Activated CD8-positive, alpha-beta T cell treated with anti-CD3 and anti-CD28 coated beads for 36 hours (primary cell): ENCODE data around the gene GAPDH. TPM values are rescaled to one million over a fixed set of nuclear protein-coding genes. Genes with fewer than 3 reads are reported as not detected.

Experiments used
- ATAC-seq: fragments of 200-7000 bp; cut with Tn5 transposase; one replicate; pipeline ENCODE4 v1.10.0; 2021; ENCODE audit warnings: mild to moderate bottlenecking, moderate library complexity
- CTCF ChIA-PET: fragments of 350-600 bp; sonication (Branson Sonifier 250); formaldehyde crosslinking; loops from one replicate; lab custom pipeline; 2021; ENCODE audit warnings: antibody characterized with exemption; lab: Charles Lee
- POLR2A ChIA-PET: fragments of 350-600 bp; sonication (Branson Sonifier 250); formaldehyde crosslinking; loops from one replicate; lab custom pipeline; 2021; ENCODE audit warnings: antibody characterized with exemption; lab: Charles Lee
- DNase-seq: peaks from one replicate; pipeline ENCODE4 v3.0.0-alpha.2; 2020
- H3K27ac Mint-ChIP-seq: one replicate; pipeline ENCODE4 v1.8.0; 2021; ENCODE audit warnings: mild to moderate bottlenecking, mixed read lengths
- H3K27me3 Mint-ChIP-seq: one replicate; pipeline ENCODE4 v1.8.0; 2021; ENCODE audit warnings: mixed read lengths
- H3K36me3 Mint-ChIP-seq: one replicate; pipeline ENCODE4 v1.8.0; 2021; ENCODE audit warnings: low read depth, mixed read lengths
- H3K4me1 Mint-ChIP-seq: one replicate; pipeline ENCODE4 v1.8.0; 2021; ENCODE audit warnings: low read depth, mixed read lengths
- H3K4me3 Mint-ChIP-seq: one replicate; pipeline ENCODE4 v1.8.0; 2021; ENCODE audit warnings: mild to moderate bottlenecking, moderate library complexity, mixed read lengths
- H3K9me3 Mint-ChIP-seq: one replicate; pipeline ENCODE4 v1.8.0; 2021; ENCODE audit warnings: mixed read lengths
- CTCF ChIP-seq: fragments of 200-600 bp; IDR thresholded peaks from one replicate; pipeline ENCODE4 v1.8.0; 2022; ENCODE audit warnings: antibody characterized with exemption, mild to moderate bottlenecking
- intact Hi-C: fragments of 100-400 bp; cut with micrococcal nuclease; formaldehyde crosslinking; loops from one replicate; pipeline ENCODE4 v1.10.0; 2022
- total RNA-seq, 2 experiments: library from RNA; stranded (reverse); gene quantifications; one replicate each; pipeline ENCODE4 v1.2.3, GENCODE V29; 2021

The GAPDH gene
- total RNA-seq, 2 experiments from 2014 or later: 9,109 to 9,234 TPM

- H3K9me3 Mint-ChIP-seq: no peaks in the 10 kb centered on the region
- TF ChIP-seq CTCF: no peak
- peaks cover 39% of the 10 kb centered on the region for H3K4me1 Mint-ChIP-seq
- H3K27ac Mint-ChIP-seq: no peak overlapping the region
- DNase-seq (no peak), ATAC-seq (no peak)
- ChIA-PET CTCF (interaction anchor here (1.0 to 6.1 kb wide), 5 partner anchors 8 to 50 kb away, joined by 3 to 68 read pairs (median 5); no protein-coding TSS in a partner anchor), POLR2A (interaction anchor here (1.0 to 18.1 kb wide), 5 partner anchors 9 to 18 kb away, joined by 3 to 264 read pairs (median 5); partner anchors contain the start of gene GAPDH)
- H3K27me3 Mint-ChIP-seq: no peaks in the 10 kb centered on the region
- no peak overlapping the region for H3K4me3 Mint-ChIP-seq
- intact Hi-C loops: no loop called here
- peaks cover 24% of the 10 kb centered on the region for H3K36me3 Mint-ChIP-seq
Observed at GRCh38 chr12:6550294-6551062, 16.2 kb downstream of the GAPDH start.

- peaks cover 19% of the 10 kb centered on the region for H3K36me3 Mint-ChIP-seq
- no peak for ATAC-seq
- H3K4me1 Mint-ChIP-seq: peaks cover 39% of the 10 kb centered on the region
- intact Hi-C loops: no loop called here
- no peak overlapping the region for H3K4me3 Mint-ChIP-seq
- ChIA-PET POLR2A (interaction anchor here (1.0 to 18.1 kb wide), 5 partner anchors 9 to 19 kb away, joined by 3 to 264 read pairs (median 5); partner anchors contain the start of gene GAPDH), CTCF (interaction anchor here (1.0 to 6.1 kb wide), 3 partner anchors 12 to 49 kb away, joined by 3 to 68 read pairs (median 9); no protein-coding TSS in a partner anchor)
- DNase-seq: no peak
- no peak for TF ChIP-seq CTCF
- H3K9me3 Mint-ChIP-seq: no peaks in the 10 kb centered on the region
- H3K27ac Mint-ChIP-seq: no peak overlapping the region
- no peaks in the 10 kb centered on the region for H3K27me3 Mint-ChIP-seq
Observed at GRCh38 chr12:6551063-6551461, 16.7 kb downstream of the GAPDH start.

- no peak overlapping the region for H3K4me3 Mint-ChIP-seq
- H3K27ac Mint-ChIP-seq: no peak overlapping the region
- TF ChIP-seq CTCF: no peak
- H3K36me3 Mint-ChIP-seq: peaks cover 22% of the 10 kb centered on the region
- DNase-seq (no peak), ATAC-seq (no peak)
- H3K4me1 Mint-ChIP-seq: peaks cover 42% of the 10 kb centered on the region
- intact Hi-C loops: no loop called here
- CTCF ChIA-PET: interaction anchor here (1.0 to 6.1 kb wide), 4 partner anchors 12 to 49 kb away, joined by 3 to 68 read pairs (median 6); no protein-coding TSS in a partner anchor
- no peaks in the 10 kb centered on the region for H3K27me3 Mint-ChIP-seq
- H3K9me3 Mint-ChIP-seq: no peaks in the 10 kb centered on the region
- POLR2A ChIA-PET: interaction anchor here (1.0 to 18.1 kb wide), 5 partner anchors 9 to 19 kb away, joined by 3 to 264 read pairs (median 4); partner anchors contain the start of gene GAPDH
Observed at GRCh38 chr12:6551496-6552139, 17.3 kb downstream of the GAPDH start.

GRCh38 chr12:6552140-6552551, 17.8 kb downstream of the GAPDH start:
- Mint-ChIP-seq H3K4me1 (peaks cover 48% of the 10 kb centered on the region), H3K4me3 (no peak overlapping the region), H3K36me3 (peaks cover 27% of the 10 kb centered on the region), H3K9me3 (no peaks in the 10 kb centered on the region), H3K27me3 (no peaks in the 10 kb centered on the region), H3K27ac (no peak overlapping the region)
- no peak for DNase-seq
- ATAC-seq: no peak
- ChIA-PET POLR2A (interaction anchor here (1.1 to 18.1 kb wide), 2 partner anchors 9 to 14 kb away, joined by 3 to 264 read pairs; partner anchors contain the start of gene GAPDH), CTCF (interaction anchor here (1.0 to 6.1 kb wide), 5 partner anchors 9 to 127 kb away, joined by 3 to 68 read pairs (median 9); no protein-coding TSS in a partner anchor)
- no peak for TF ChIP-seq CTCF
- intact Hi-C loops: no loop called here
